ENCODE results near the gene TTC21B.

The TTC21B gene

GRCh38 chr2:165920748-165921147 lies 32.8 kb downstream of the TTC21B start:
- no peak for DNase-seq

- no peak for DNase-seq
Measured at GRCh38 chr2:165913636-165914035, 39.9 kb downstream of the TTC21B start.

GRCh38 chr2:165911981-165912380 lies 41.6 kb downstream of the TTC21B start:
- DNase-seq: no peak

GRCh38 chr2:165911231-165911630 lies 42.3 kb downstream of the TTC21B start:
- DNase-seq: no peak

- DNase-seq: no peak
Measured at GRCh38 chr2:165909466-165909865, 44.1 kb downstream of the TTC21B start.

- DNase-seq: no peak
Measured at GRCh38 chr2:165905854-165906253, 47.7 kb downstream of the TTC21B start.

- DNase-seq: no peak
Measured at GRCh38 chr2:165905269-165905668, 48.3 kb downstream of the TTC21B start.

GRCh38 chr2:165904432-165904831 lies 49.1 kb downstream of the TTC21B start:
- no peak for DNase-seq

- no peak for DNase-seq
Measured at GRCh38 chr2:165903406-165903805, 50.2 kb downstream of the TTC21B start.

GRCh38 chr2:165902934-165903333 lies 50.6 kb downstream of the TTC21B start:
- no peak for DNase-seq

- DNase-seq: no peak
Measured at GRCh38 chr2:165901620-165902298, 51.8 kb downstream of the TTC21B start.

- DNase-seq: no peak
Measured at GRCh38 chr2:165899311-165899710, 54.3 kb downstream of the TTC21B start.

- no peak for DNase-seq
Measured at GRCh38 chr2:165898381-165898780, 55.2 kb downstream of the TTC21B start.

- no peak for DNase-seq
Measured at GRCh38 chr2:165897726-165898125, 55.9 kb downstream of the TTC21B start.

- no peak for DNase-seq
Measured at GRCh38 chr2:165897074-165897473, 56.5 kb downstream of the TTC21B start.

- no peak for DNase-seq
Measured at GRCh38 chr2:165895974-165896373, 57.6 kb downstream of the TTC21B start.

- no peak for DNase-seq
Measured at GRCh38 chr2:165893556-165893955, 60.0 kb downstream of the TTC21B start.

- no peak for DNase-seq
Measured at GRCh38 chr2:165892526-165892925, 61.0 kb downstream of the TTC21B start.

- no peak for DNase-seq
Measured at GRCh38 chr2:165891943-165892342, 61.6 kb downstream of the TTC21B start.

- DNase-seq: no peak
Measured at GRCh38 chr2:165891345-165891744, 62.2 kb downstream of the TTC21B start.

- DNase-seq: no peak
Measured at GRCh38 chr2:165889798-165890197, 63.8 kb downstream of the TTC21B start.

GRCh38 chr2:165889158-165889557 lies 64.4 kb downstream of the TTC21B start:
- DNase-seq: no peak

GRCh38 chr2:165888171-165888570 lies 65.4 kb downstream of the TTC21B start:
- DNase-seq: no peak

- DNase-seq: no peak
Measured at GRCh38 chr2:165886487-165887146, 67.0 kb downstream of the TTC21B start.
